OCI-LY7 (cell line): ENCODE results near the gene ADAMTS13.

Experiments
- CTCF ChIP-seq: fragments of 200-600 bp; sonication (generic); conservative IDR thresholded peaks from 2 replicates; pipeline ENCODE4 v1.5.1; 2014; ENCODE audit warnings: mild to moderate bottlenecking, antibody characterized with exemption, low read length, moderate library complexity, mixed read lengths
- EZH2phosphoT487 ChIP-seq: fragments of 200-600 bp; sonication (generic); IDR thresholded peaks from 2 replicates; pipeline ENCODE4 v1.6.1; 2018; ENCODE audit warnings: low read depth, borderline replicate concordance, mild to moderate bottlenecking, mixed run types, antibody characterized with exemption, low read length, moderate library complexity, mixed read lengths

- TF ChIP-seq CTCF (no peak), EZH2phosphoT487 (no peak)
Observed at GRCh38 chr9:133449760-133450159, 27.6 kb downstream of the ADAMTS13 start.
